H1 (cell line): ENCODE data around the gene NEU3. TPM values are rescaled to one million over a fixed set of nuclear protein-coding genes. Genes with fewer than 3 reads are reported as not detected.

Experiments
- CHD7 ChIP-seq: fragments of 300-600 bp; sonication (generic); IDR thresholded peaks from 2 replicates; pipeline ENCODE4 v1.7.1; 2012; ENCODE audit warnings: low read length, moderate library complexity, mild to moderate bottlenecking, inconsistent platforms; ENCODE audit not compliant: insufficient replicate concordance
- EP300 ChIP-seq, 2 experiments: IDR thresholded peaks; 1 replicate in 1 of 2; 2 replicates in 1 of 2; pipeline ENCODE4 v1.6.1; 2011 to 2012; ENCODE audit warnings: low read depth in 2 of 2, low read length in 2 of 2, mild to moderate bottlenecking in 2 of 2, borderline replicate concordance in 1 of 2, inconsistent platforms in 1 of 2, moderate library complexity in 1 of 2
- EZH2 ChIP-seq: fragments of 200-600 bp; sonication (generic); IDR thresholded peaks from 2 replicates; pipeline ENCODE4 v1.7.1; 2012; ENCODE audit warnings: low read depth, mild to moderate bottlenecking, moderate library complexity, low read length, inconsistent platforms; ENCODE audit not compliant: severe bottlenecking
- RAD21 ChIP-seq, 2 experiments: IDR thresholded peaks in 1 of 2; conservative IDR thresholded peaks in 1 of 2; 2 replicates each; pipeline ENCODE4 v1.6.1; 2011; ENCODE audit warnings: low read depth in 2 of 2, low read length in 2 of 2, improper control_type of control experiment in 1 of 2, inconsistent platforms in 1 of 2, mild to moderate bottlenecking in 1 of 2, moderate library complexity in 1 of 2
- polyA plus RNA-seq, 7 experiments: library from polyadenylated mRNA; depleted of rRNA in 3 of 7; stranded (reverse) in 5 of 7; unstranded in 2 of 7; fragments of >200 nt in 5 of 7; fragments of 200-250 nt in 2 of 7; gene quantifications; 1 replicate in 5 of 7; 2 replicates in 1 of 7; 4 replicates in 1 of 7; pipeline versions ENCODE4 v1.2.1 to v1.2.3, GENCODE V29; 2011 to 2013; ENCODE audit warnings: missing spikeins in 2 of 7, mixed read lengths in 2 of 7
- total RNA-seq: library from RNA; stranded (reverse); fragmentation: NEBNext Ultra II Directional; extraction: Animal tissue kit (Norgen Biotek cat#: 25700); gene quantifications from 2 replicates; pipeline ENCODE4 v1.2.1, GENCODE V29; 2021

The NEU3 gene
- total and polyA plus RNA-seq, 2 of the 8 experiments (the other 6 are each of a cell fraction or from before 2014, with no cell fraction given) = 8.9 to 15.6 TPM

GRCh38 chr11:74970852-74971395 lies 17.8 kb upstream of the NEU3 start (continued):
- TF ChIP-seq CHD7 (no peak), EP300 (IDR thresholded peaks at IDR 0.05; ENCODE audit: borderline replicate concordance in 1 of 2, low read depth in 2 of 2, low read length in 2 of 2) (no peak), EZH2 (no peak), RAD21 (IDR thresholded peaks at IDR 0.05 in 1 of 2, conservative IDR thresholded peaks at IDR 0.05 in 1 of 2; ENCODE audit: low read depth in 2 of 2, low read length in 2 of 2) (no peak)
